Suprapubic skin (tissue), 4 donors: ENCODE results near the gene GORAB. TPM values are rescaled to one million over a fixed set of nuclear protein-coding genes. Genes with fewer than 3 reads are reported as not detected.

ENCODE experiments used
- DNase-seq, 2 donors: peaks; one replicate each; pipeline ENCODE4 v3.0.0-alpha.2; 2019; ENCODE audit warnings: low spot score in 2 of 2
- H3K27ac ChIP-seq: fragments of 200-600 bp; sonication (generic); one replicate; pipeline ENCODE4 v1.5.1; 2019
- H3K27me3 ChIP-seq: fragments of 200-600 bp; sonication (generic); one replicate; pipeline ENCODE4 v1.5.1; 2019
- H3K36me3 ChIP-seq: fragments of 200-600 bp; sonication (generic); one replicate; pipeline ENCODE4 v1.5.1; 2019
- H3K4me1 ChIP-seq: fragments of 200-600 bp; sonication (generic); one replicate; pipeline ENCODE4 v1.5.1; 2019
- H3K4me3 ChIP-seq: fragments of 200-600 bp; sonication (generic); one replicate; pipeline ENCODE4 v1.5.1; 2019; ENCODE audit warnings: mild to moderate bottlenecking
- H3K9me3 ChIP-seq: fragments of 200-600 bp; sonication (generic); one replicate; pipeline ENCODE4 v1.5.1; 2019
- CTCF ChIP-seq, 2 donors: fragments of 200-600 bp in 1 of 2; fragments of 450-650 bp in 1 of 2; sonication (generic) in 1 of 2; IDR thresholded peaks; one replicate each; pipeline ENCODE4 v1.5.1; 2016 to 2019; ENCODE audit warnings: antibody characterized with exemption in 2 of 2, mild to moderate bottlenecking in 1 of 2, moderate library complexity in 1 of 2
- EP300 ChIP-seq: sonication (generic); formaldehyde crosslinking; IDR thresholded peaks from one replicate; pipeline ENCODE4 v1.6.1; 2017; ENCODE audit warnings: antibody characterized with exemption
- POLR2A ChIP-seq, 2 donors: fragments of 450-650 bp; IDR thresholded peaks; one replicate each; pipeline ENCODE4 v1.6.1; 2017; ENCODE audit warnings: antibody characterized with exemption in 2 of 2, mild to moderate bottlenecking in 2 of 2, moderate library complexity in 2 of 2
- POLR2AphosphoS5 ChIP-seq, 3 donors: sonication (generic); formaldehyde crosslinking; IDR thresholded peaks; one replicate each; pipeline ENCODE4 v1.6.1; 2017; ENCODE audit warnings: antibody characterized with exemption in 3 of 3
- WGBS: methylation state at CpG from one replicate; pipeline ENCODE4 v1.1.5; 2018; 5-methylcytosine and 5-hydroxymethylcytosine counted together
- total RNA-seq, 4 donors: library from RNA; depleted of rRNA; stranded (reverse); fragments of >200 nt; gene quantifications; one replicate each; pipeline ENCODE4 v1.1.0, GENCODE V29; 2016

The GORAB gene
- total RNA-seq, 4 donors from 2014 or later: 3.5 to 10.5 (median 7.7) TPM

GRCh38 chr1:170495006-170495405 lies 37.0 kb upstream of the GORAB start:
- no peak for DNase-seq
- Histone ChIP-seq H3K36me3 (no peaks in the 10 kb centered on the region), H3K9me3 (no peaks in the 10 kb centered on the region), H3K27ac (no peak overlapping the region), H3K27me3 (no peaks in the 10 kb centered on the region), H3K4me1 (no peaks in the 10 kb centered on the region), H3K4me3 (no peak overlapping the region)
- TF ChIP-seq POLR2AphosphoS5 (IDR thresholded peaks at IDR 0.05): no peak
- no peak for TF ChIP-seq POLR2A (IDR thresholded peaks at IDR 0.05)
- TF ChIP-seq EP300: no peak
- TF ChIP-seq CTCF (IDR thresholded peaks at IDR 0.05): no peak
- WGBS: 44% methylated on average over 2 of the region's 2 CpGs

- 32% methylated on average over 1 of the region's 1 CpG for WGBS
These were observed 33.1 kb upstream of the GORAB start for GRCh38 chr1:170498876-170499275.

GRCh38 chr1:170503665-170504064 lies 28.3 kb upstream of the GORAB start:
- WGBS: 21% methylated on average over 1 of the region's 1 CpG
- DNase-seq: no peak
- H3K27me3 ChIP-seq: no peaks in the 10 kb centered on the region
- H3K4me3 ChIP-seq: no peak overlapping the region
- H3K36me3 ChIP-seq: no peaks in the 10 kb centered on the region
- no peaks in the 10 kb centered on the region for H3K4me1 ChIP-seq
- TF ChIP-seq POLR2A (IDR thresholded peaks at IDR 0.05) (no peak), POLR2AphosphoS5 (IDR thresholded peaks at IDR 0.05) (no peak), CTCF (IDR thresholded peaks at IDR 0.05) (no peak), EP300 (no peak)
- H3K27ac ChIP-seq: no peak overlapping the region
- no peaks in the 10 kb centered on the region for H3K9me3 ChIP-seq

More at GRCh38 chr1:170498876-170499275, 33.1 kb upstream of the GORAB start:
- Histone ChIP-seq H3K9me3 (no peaks in the 10 kb centered on the region), H3K4me1 (no peaks in the 10 kb centered on the region), H3K36me3 (no peaks in the 10 kb centered on the region), H3K27ac (no peak overlapping the region), H3K27me3 (no peaks in the 10 kb centered on the region), H3K4me3 (no peak overlapping the region)
- TF ChIP-seq EP300: no peak
- TF ChIP-seq POLR2A (IDR thresholded peaks at IDR 0.05): no peak
- no peak for TF ChIP-seq CTCF (IDR thresholded peaks at IDR 0.05)
- no peak for TF ChIP-seq POLR2AphosphoS5 (IDR thresholded peaks at IDR 0.05)
- DNase-seq: no peak

- H3K4me3 ChIP-seq: no peak overlapping the region
- no peak overlapping the region for H3K27ac ChIP-seq
- no peaks in the 10 kb centered on the region for H3K27me3 ChIP-seq
- no peaks in the 10 kb centered on the region for H3K36me3 ChIP-seq
- DNase-seq: no peak
- WGBS: 85% methylated on average over 1 of the region's 1 CpG
- TF ChIP-seq CTCF (IDR thresholded peaks at IDR 0.05): no peak
- no peak for TF ChIP-seq POLR2AphosphoS5 (IDR thresholded peaks at IDR 0.05)
- TF ChIP-seq EP300: no peak
- no peak for TF ChIP-seq POLR2A (IDR thresholded peaks at IDR 0.05)
- H3K9me3 ChIP-seq: no peaks in the 10 kb centered on the region
- H3K4me1 ChIP-seq: no peaks in the 10 kb centered on the region
These were observed 21.8 kb upstream of the GORAB start for GRCh38 chr1:170510163-170510562.

GRCh38 chr1:170511038-170511437 lies 20.9 kb upstream of the GORAB start:
- WGBS: 44% methylated on average over 5 of the region's 5 CpGs
- H3K4me1 ChIP-seq: no peaks in the 10 kb centered on the region
- no peak for TF ChIP-seq POLR2AphosphoS5 (IDR thresholded peaks at IDR 0.05)
- no peak for TF ChIP-seq POLR2A (IDR thresholded peaks at IDR 0.05)
- no peak for TF ChIP-seq EP300
- TF ChIP-seq CTCF (IDR thresholded peaks at IDR 0.05): no peak
- H3K27ac ChIP-seq: no peak overlapping the region
- no peak overlapping the region for H3K4me3 ChIP-seq
- no peaks in the 10 kb centered on the region for H3K9me3 ChIP-seq
- DNase-seq: no peak
- no peaks in the 10 kb centered on the region for H3K27me3 ChIP-seq
- no peaks in the 10 kb centered on the region for H3K36me3 ChIP-seq
